Measurements from ENCODE around the gene ARHGAP25. TPM values are rescaled to one million over a fixed set of nuclear protein-coding genes. Genes with fewer than 3 reads are reported as not detected.
A peak's percentile ranks its signal among the peaks of the same experiment; 100 is the strongest.

Gene ARHGAP25
- total RNA-seq, 4 donors from 2014 or later: 4.0 to 11.7 (median 6.9) TPM

DNA sequence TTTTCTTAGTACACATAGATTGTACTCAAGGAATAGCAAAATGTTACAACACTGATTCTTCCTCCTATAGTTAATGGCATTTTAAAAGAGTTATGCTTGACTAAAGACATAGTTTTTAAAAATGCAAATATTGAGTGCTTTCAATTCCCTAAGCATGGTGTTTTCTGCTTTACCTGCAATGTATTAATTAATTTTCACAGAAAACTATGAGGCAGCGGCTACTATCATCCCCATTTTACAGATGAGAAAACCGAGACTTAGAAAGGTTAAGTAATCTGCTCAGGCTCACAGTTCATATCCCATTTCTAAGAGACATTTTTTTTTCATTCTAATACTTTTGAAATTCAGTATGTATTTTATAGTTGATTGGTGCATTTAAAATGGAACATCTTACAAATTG is 98.6 kb downstream of the ARHGAP25 start:
- peak overlapping the region in 1 of 3 donors; percentile 63 for H3K27ac ChIP-seq
- intact Hi-C loops (cut with DNase I): no loop called here
- H3K4me1 ChIP-seq: peaks cover 14 to 48% of the 10 kb centered on the region in 2 donors
- TF ChIP-seq CTCF (IDR thresholded peaks at IDR 0.05) (no peak), POLR2A (IDR thresholded peaks at IDR 0.05) (no peak)
- no peaks in the 10 kb centered on the region for H3K9me3 ChIP-seq
- DNase-seq: no peak
- no peaks in the 10 kb centered on the region for H3K36me3 ChIP-seq
- no peaks in the 10 kb centered on the region for H3K27me3 ChIP-seq
- WGBS, 2 donors: 94 to 96% methylated on average over 2 of the region's 2 CpGs
- H3K4me3 ChIP-seq (replicated peaks in 1 of 3): no peak overlapping the region

GRCh38 chr2:68834737-68835376 is 100.2 kb downstream of the ARHGAP25 start:
- H3K4me1 ChIP-seq: peaks cover under 1 to 32% of the 10 kb centered on the region in 2 donors
- H3K27ac ChIP-seq: no peak overlapping the region
- H3K27me3 ChIP-seq: no peaks in the 10 kb centered on the region
- H3K4me3 ChIP-seq (replicated peaks in 1 of 3): no peak overlapping the region
- no peaks in the 10 kb centered on the region for H3K36me3 ChIP-seq
- 80 to 88% methylated on average over 6 of the region's 6 CpGs for WGBS, 2 donors
- peak in 1 of 2 donors; percentile 13 for DNase-seq
- intact Hi-C loops (cut with DNase I): loop anchor here (5.0 kb wide), 1 partner anchor 88 kb away; no protein-coding TSS in a partner anchor
- no peak for TF ChIP-seq CTCF (IDR thresholded peaks at IDR 0.05)
- TF ChIP-seq POLR2A (IDR thresholded peaks at IDR 0.05): no peak
- H3K9me3 ChIP-seq: no peaks in the 10 kb centered on the region

DNA sequence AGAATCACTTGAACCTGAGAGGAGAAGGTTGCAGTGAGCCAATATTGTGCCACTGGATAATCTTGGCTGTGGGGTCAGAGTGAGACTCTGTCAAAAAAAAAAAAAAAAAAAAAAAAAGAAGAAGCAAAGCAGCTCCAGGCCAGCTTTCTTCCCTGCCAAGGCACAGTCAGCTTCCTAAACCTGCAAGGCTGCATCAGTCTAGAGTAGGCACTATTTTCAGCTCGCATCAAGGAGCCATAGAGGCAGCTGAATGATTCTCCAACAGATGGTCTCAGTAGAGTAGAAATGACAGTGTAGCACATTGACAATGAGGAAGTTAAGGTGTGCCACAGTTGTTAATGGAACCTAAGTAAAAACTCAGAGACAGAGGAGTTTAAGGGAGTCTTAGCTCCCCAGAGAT is 101.0 kb downstream of the ARHGAP25 start:
- TF ChIP-seq CTCF (IDR thresholded peaks at IDR 0.05) (no peak), POLR2A (IDR thresholded peaks at IDR 0.05) (no peak)
- H3K9me3 ChIP-seq: no peaks in the 10 kb centered on the region
- H3K36me3 ChIP-seq: no peaks in the 10 kb centered on the region
- WGBS, 2 donors: 90 to 97% methylated on average over 1 of the region's 1 CpG
- H3K4me1 ChIP-seq: peaks cover 0 to 29% of the 10 kb centered on the region in 2 donors
- no peaks in the 10 kb centered on the region for H3K27me3 ChIP-seq
- no peak for DNase-seq
- intact Hi-C loops (cut with DNase I): loop anchor here (5.0 kb wide), 1 partner anchor 88 kb away; no protein-coding TSS in a partner anchor
- H3K4me3 ChIP-seq (replicated peaks in 1 of 3): no peak overlapping the region
- no peak overlapping the region for H3K27ac ChIP-seq

GRCh38 chr2:68837164-68837860 is 102.7 kb downstream of the ARHGAP25 start:
- Histone ChIP-seq H3K4me3 (replicated peaks in 1 of 3) (no peak overlapping the region), H3K27ac (peak overlapping the region in 1 of 3 donors; percentile 15), H3K27me3 (no peaks in the 10 kb centered on the region), H3K9me3 (no peaks in the 10 kb centered on the region), H3K4me1 (peaks cover 0 to 18% of the 10 kb centered on the region in 2 donors), H3K36me3 (no peaks in the 10 kb centered on the region)
- intact Hi-C loops (cut with DNase I): loop anchor here (5.0 kb wide), 1 partner anchor 90 kb away; no protein-coding TSS in a partner anchor
- peak; percentile 85 to 88 for DNase-seq
- WGBS, 2 donors: 51 to 52% methylated on average over 15 of the region's 15 CpGs
- no peak for TF ChIP-seq POLR2A (IDR thresholded peaks at IDR 0.05)
- peak; percentile 46 to 85 (median 70) for TF ChIP-seq CTCF (IDR thresholded peaks at IDR 0.05)

- WGBS, 2 donors: 77 to 95% methylated on average over 3 of the region's 3 CpGs
- intact Hi-C loops (cut with DNase I): loop anchor here (5.0 kb wide), 1 partner anchor 91 kb away; no protein-coding TSS in a partner anchor
- TF ChIP-seq POLR2A (IDR thresholded peaks at IDR 0.05) (no peak), CTCF (IDR thresholded peaks at IDR 0.05) (no peak)
- Histone ChIP-seq H3K27ac (peak overlapping the region in 1 of 3 donors; percentile 15), H3K4me1 (peaks cover 0 to 13% of the 10 kb centered on the region in 2 donors), H3K27me3 (no peaks in the 10 kb centered on the region), H3K4me3 (replicated peaks in 1 of 3) (no peak overlapping the region), H3K9me3 (no peaks in the 10 kb centered on the region), H3K36me3 (no peaks in the 10 kb centered on the region)
- no peak for DNase-seq
Observed at GRCh38 chr2:68837861-68838341, 103.3 kb downstream of the ARHGAP25 start.

All from thyroid gland (tissue), 4 donors.